HL-60/S4 (cell line): Measurements from ENCODE around the gene DUSP2.

Experiments
- in situ Hi-C: fragments of 300-500 bp; cut with MboI; formaldehyde crosslinking; loops from 2 replicates; pipeline ENCODE4 v1.14.3; 2022; ENCODE audit warnings: low sequenced_read_pairs

Gene DUSP2

DNA sequence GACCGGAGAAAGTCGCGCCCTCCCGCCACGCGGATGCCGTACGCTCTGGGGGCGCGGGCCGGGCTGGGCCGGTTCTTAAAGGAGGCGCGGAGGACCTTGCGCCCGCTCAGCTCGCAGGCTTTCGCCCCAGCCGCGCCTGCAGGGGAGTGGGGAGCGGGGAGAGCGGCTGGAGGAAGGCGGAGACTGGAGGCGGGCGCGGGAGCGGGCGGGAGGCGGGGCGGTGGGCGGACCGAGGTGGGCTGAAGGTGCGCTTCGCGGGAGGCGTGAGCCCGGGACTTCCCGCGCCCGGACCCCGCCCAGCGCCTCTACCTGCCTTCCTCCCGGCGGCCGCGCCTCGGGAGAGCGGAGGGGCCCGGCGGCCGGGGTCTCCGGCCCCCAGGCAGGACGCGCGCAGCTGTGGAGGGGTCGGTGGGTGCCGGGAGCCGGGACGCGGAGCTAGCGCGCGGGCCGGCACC lies 28.8 kb downstream of the DUSP2 start, which contains the start of gene ADRA2B:
ADRA2B (minus strand) TSS at position 148 of the 455 bp plus-strand sequence. CDS start 422 bp downstream, outside the sequence.
- in situ Hi-C loops: loop anchor here (25.0 kb wide), 1 partner anchor 104 kb away; no protein-coding TSS in a partner anchor

DNA sequence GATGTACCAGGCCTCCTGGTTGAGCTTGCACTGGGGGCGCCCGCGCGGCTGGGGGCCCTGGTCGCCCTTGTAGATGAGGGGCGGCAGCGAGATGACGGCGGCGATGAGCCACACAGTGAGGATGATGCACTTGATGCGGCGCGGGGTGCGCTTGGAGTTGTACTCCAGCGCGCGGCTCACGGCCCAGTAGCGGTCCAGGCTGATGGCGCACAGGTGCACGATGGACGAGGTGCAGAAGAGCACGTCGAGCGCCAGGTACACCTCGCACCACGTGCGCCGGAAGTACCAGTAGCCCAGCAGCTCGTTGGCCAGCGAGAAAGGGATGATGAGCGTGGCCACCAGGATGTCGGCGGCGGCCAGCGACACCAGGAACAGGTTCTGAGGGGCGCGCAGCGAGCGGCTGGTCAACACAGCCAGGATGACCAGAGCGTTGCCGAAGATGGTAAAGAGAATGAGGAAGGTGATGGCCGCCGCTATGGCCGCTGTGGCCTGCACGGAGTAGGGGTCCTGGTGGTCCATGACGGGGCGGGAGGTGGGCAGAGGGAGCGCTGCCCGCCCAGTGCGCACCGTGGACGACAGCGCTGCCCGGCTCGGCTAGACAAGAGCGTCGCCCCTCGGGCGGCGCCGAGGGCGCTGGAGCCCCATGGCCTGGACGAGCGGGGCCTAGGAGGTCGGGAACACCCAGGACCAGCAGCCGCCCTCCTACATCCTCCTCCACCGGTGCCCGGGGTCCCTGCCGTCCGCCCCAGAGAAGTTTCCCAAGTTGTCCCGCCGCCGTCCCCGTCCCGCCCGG lies 29.4 kb downstream of the DUSP2 start:
- in situ Hi-C loops: loop anchor here (25.0 kb wide), 1 partner anchor 104 kb away; no protein-coding TSS in a partner anchor

DNA sequence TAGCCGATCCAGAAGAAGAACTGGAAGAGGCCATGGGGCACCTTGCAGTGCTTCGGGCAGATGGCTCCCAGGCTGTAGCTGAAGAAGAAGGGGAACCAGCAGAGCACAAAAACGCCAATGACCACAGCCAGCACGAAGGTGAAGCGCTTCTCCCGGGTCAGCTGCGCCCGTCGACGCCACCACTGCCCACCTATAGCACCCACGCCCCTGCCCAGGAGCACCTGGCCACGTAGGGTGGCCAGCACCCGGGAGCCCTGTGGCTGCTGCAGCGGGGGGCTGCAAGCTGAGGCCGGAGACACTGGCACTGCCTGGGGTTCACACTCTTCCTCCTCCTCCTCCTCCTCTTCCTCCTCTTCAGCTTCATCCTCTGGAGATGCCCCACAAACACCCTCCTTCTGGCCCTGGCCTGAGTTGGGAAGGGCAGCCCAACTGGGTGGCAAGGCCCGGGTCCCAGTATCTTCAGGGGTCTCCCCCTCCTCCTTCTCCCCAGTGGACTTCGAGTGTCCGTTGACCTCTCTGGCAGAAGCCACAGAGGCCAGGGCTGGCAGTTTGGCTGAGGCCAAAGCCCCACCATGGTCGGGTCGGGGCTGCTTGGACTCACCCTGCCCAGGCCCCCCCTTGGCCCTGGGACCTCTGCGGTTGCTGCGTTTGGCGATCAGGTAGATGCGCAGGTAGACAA lies 30.2 kb downstream of the DUSP2 start:
- in situ Hi-C loops: loop anchor here (25.0 kb wide), 1 partner anchor 103 kb away; no protein-coding TSS in a partner anchor

DNA sequence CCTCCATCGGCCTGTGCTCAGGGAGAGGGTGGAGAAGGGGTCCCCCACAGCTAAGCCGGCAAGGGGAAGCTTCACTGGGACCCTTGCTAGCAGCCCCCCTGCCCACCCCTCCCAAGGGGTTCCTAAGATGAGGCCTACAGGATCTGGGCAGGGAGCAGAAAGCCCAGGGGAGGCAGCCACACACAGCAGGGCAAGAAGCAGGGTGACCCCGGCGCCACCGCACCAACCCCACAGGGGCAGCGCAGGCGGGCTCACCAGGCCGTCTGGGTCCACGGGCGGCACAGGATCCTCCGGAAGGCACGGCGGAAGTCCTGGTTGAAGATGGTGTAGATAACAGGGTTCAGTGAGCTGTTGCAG lies 30.7 kb downstream of the DUSP2 start:
- in situ Hi-C loops: loop anchor here (25.0 kb wide), 1 partner anchor 102 kb away; no protein-coding TSS in a partner anchor

DNA sequence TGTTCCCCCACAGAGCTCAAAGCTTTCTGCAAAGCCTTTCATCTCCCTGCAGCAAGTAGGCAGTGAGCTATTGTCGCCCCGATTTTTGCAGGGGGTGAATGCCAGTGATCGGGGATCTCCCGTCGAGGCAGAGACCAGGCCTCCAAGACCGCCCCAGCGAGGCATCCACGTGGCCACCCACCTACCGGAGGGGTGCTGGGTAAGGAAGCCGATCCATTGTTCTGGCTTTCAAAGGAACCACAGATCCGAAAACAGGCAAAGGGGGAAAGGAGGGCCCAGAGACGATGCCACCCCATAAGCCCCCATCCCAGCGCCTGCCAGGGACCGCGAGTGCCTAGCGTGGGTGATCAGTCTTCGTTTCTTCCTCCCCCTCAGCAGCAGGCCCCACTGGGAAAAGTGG lies 31.3 kb downstream of the DUSP2 start:
- in situ Hi-C loops: loop anchor here (25.0 kb wide), 1 partner anchor 102 kb away; no protein-coding TSS in a partner anchor

DNA sequence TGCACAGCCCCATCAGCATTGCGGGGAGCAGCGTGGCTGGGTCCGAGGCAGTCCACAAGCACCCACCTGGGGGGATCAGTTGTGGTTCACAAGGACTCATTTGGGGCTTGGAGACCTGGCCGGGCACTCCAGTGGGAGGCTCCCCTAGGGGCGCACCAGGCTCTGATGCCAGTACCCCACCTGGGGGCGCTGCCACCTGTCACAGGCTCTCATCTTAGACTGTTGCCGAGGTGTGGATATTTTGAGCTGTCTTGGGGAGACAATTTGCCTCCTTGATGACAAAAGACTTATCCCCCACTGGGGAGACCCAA lies 31.9 kb downstream of the DUSP2 start:
- in situ Hi-C loops: loop anchor here (25.0 kb wide), 1 partner anchor 101 kb away; no protein-coding TSS in a partner anchor

DNA sequence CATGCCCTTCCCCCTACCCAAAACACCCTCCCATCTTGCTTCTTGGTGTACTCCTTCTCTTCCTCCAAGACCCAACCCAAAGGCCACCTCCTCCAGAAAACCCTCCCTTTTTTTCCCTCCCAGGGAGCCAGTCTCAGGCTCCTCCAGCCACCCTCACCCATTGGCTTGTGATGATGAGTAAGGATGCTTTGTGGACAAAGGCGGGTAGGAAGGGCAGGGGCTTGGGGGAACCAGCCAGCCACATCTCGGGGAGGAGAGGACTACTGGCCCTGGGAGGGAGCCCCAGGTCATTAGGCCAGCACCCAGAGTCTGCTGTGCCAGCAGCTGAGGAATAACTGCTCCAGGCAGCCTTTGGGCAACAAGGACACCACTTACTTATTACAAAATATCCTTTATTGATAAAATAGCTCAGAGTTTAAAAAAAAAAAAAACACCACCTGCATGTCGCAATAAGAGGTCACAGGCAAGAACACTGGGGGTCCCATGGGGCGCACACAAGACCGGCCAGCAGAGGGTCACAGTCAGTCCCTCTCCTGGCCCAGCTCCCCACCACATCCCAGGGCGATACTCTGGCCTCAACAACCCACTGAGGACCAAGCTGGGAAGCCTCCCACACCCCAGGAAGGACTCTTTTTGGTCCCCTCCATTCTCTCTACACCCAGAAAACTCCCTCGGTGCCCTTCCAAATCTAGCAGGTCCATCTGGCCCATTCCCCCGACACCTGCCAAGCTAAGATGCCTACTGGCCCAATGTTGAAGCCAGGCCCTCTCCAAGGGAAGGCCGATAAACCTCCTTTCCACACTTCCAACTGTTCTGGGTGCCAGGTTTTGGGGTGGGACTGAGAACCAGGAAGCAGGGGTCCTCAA lies 32.5 kb downstream of the DUSP2 start:
- in situ Hi-C loops: loop anchor here (25.0 kb wide), 1 partner anchor 100 kb away; no protein-coding TSS in a partner anchor

DNA sequence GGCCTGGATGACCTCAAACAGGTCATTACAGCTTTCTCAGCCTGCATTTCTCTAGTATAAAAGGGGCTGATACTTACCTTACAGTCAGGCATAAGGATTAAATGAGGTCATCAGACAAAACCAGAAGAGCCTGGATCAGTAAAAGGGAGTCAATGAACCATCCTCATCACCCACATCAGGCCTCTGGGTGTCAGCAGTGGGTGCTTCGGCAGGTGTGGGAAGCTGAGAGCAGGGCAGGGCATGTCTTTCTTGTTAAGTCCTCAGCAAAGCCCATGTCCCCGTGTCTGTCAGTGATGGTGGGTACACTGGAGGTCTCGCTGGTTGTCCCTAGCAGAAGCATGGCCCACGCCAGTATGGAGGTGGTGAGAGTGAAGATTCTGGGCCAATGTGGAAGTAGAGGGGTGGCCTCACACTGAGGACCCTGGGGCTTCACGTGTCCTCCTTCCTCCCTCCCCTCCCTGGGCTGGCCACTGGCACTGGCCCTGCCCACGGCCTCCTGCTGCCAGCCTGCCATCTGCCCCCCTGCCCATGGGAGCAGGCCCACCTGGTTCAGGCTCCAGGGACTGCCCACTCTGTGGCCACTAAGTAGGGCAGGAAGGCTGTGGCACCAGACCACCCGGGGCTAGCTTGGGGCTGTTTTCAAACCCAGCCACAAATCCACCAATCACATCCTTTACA lies 33.3 kb downstream of the DUSP2 start:
- in situ Hi-C loops: loop anchor here (25.0 kb wide), 1 partner anchor 100 kb away; no protein-coding TSS in a partner anchor

DNA sequence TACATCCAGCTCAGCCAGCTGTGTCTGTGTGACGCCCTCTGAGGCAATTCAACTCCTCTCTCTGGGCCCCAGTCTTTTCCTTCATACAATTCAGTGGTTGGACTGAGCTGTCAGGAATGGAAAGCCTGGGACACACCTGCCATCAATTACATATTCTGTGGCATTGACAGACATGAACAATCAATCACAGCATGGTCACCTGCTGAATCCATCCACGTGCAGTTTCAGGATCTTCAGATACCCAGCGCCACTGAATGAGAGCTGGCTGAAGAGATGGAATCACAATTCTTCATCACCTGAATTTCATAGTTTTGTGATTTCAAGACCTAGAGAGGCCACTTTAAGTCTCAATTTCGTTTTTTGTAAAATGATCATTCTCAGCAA lies 34.0 kb downstream of the DUSP2 start:
- in situ Hi-C loops: loop anchor here (25.0 kb wide), 1 partner anchor 99 kb away; no protein-coding TSS in a partner anchor

DNA sequence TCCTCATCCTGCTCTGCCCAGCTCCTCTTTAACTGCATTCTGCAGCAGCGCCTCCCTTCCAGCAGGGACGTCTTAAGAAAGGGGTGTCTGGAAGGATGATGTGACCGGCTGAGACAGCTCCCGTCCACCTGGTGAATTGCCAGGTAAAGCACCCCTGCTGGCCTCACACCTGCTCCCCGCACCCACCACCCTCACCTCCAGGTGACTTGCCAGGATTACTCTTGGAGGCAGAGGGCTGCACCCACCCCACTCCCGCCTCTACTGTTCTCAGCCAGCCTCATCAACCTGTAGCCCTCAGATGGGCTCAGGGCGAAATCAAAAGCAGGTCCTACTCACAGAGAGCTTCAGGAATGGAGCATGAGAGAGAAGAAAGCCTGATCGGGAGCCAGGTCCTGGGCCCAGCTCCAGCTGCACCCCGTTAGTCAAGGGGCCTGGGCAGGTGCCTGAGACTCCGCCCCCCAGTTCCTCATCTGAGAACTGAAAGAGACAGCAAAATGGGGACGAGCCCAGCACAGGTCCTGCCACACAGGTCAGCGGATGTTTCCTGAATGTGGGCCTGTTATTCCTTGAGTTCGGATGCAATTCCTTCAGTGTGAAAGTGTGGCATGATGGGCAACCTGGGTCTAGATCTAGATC lies 34.5 kb downstream of the DUSP2 start:
- in situ Hi-C loops: loop anchor here (25.0 kb wide), 1 partner anchor 98 kb away; no protein-coding TSS in a partner anchor

DNA sequence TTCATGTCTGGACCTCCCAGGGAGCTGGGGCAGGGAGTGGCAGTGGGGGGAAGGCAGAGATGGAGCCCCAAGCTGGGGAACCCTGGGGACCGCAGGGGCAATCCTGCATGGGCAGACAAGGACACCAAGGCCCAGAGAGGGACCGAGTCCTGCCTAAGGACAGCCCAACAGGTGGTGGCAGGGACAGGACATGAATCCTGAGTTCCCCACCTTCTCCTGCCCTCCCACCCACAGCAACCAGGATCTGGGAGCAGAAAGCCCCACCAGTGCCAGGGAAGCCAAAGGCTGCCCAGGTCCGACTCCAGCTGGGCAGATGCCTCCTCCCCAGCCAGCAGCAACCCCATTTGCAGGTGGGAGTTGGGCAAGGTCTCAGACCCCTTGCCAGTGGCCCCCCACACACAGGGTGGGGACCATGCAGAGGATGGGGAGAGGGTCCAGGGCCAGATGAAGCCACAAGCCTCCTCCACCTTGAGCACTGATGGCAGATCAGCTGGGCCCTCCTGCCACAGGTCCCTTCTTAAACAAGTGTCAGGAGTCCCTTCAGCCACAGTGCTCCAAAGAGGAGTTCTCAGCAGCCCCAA lies 35.2 kb downstream of the DUSP2 start:
- in situ Hi-C loops: loop anchor here (25.0 kb wide), 1 partner anchor 98 kb away; no protein-coding TSS in a partner anchor

DNA sequence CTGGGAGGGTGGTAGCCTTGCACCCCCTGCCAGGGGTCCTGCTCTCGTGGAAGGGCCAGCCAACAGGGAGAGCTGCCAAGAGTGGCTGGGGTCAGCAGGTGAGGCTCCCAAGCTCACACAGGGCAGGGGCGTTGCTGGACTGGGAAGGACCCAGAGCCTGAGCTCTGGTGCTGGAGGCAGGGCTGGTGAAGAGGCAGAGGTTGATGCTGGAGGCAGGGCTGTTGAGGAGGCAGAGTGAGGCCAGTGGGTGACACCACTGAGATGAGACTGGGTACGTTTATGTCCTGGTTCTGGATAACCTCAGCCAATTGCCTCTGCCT lies 35.9 kb downstream of the DUSP2 start:
- in situ Hi-C loops: loop anchor here (25.0 kb wide), 1 partner anchor 97 kb away; no protein-coding TSS in a partner anchor

DNA sequence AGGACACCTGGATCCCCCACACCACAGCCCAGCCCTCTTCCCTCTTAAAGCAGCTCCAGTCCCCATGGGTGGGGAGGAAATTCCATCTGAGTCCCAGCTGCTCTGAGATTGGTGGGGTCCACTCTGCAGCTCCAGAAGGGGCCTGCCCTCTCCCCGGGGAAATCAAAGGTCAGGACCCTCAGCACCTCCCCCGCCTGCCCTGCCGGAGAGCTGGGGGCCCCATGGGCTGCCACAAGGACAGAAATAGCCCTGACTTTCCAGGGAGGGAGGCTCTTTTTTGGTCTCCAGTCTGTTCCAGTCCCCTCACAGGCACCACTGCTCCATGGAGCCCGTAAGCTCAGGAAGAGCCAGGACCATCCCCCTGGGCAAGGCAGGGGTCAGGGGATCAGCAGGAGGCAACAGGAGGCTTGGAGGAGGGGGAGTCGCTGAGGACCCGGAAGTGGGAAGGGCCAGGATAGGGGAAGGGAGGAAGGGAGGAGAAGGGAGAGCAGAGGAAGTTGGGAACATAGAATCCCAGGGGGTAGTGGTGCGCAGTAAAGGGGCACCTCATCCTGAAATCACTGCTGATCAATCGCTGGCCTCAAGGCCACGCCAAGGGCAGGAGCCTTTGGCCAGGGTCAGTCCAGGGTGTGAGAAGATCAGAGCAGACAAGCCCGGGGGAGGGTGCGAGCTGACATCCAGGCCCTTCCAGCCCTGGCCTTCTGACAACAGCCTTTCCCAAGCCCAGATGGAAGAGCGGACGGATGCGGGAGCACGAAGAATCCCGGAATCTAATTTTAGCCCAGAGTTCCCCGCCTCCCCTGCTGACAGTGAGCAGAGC lies 36.5 kb downstream of the DUSP2 start:
- in situ Hi-C loops: loop anchor here (25.0 kb wide), 1 partner anchor 96 kb away; no protein-coding TSS in a partner anchor

DNA sequence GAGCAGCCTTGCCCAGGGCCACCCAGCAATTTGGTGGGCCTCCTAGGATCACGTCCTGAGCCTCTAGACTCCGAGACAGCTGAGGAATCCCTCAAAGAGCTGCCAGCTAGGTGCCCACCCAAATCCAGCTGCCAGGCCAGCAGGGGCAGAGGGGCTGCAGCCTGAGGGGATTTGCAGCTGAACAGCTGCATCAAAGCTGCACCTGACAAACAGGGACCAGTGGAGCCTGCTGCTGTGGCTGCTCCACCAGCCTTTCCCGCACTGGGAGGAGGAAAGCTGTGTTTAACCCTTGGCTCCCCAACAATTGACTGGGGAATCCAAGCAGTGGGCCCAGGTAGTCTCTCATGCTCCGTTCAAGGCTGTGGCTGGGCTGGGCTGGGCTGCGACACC lies 37.1 kb downstream of the DUSP2 start:
- in situ Hi-C loops: loop anchor here (25.0 kb wide), 1 partner anchor 96 kb away; no protein-coding TSS in a partner anchor

DNA sequence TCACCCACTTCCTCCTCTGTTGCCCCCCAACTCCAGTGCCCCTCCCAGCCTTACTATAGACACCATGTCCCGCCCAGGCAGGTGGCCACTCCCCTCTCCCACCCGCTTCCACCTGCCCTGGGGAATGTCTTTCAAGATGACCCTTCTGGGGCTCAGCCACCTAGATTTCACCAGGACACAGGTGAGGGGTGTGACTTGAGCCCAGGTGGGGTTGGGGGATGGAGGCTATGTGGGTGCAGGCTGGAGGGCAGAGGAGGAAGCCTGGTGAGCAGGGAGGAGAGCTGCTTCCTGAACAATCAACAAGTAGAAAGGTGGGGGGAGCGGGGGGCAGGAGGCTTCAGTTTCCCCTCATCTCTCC lies 37.6 kb downstream of the DUSP2 start:
- in situ Hi-C loops: loop anchor here (25.0 kb wide), 1 partner anchor 95 kb away; no protein-coding TSS in a partner anchor

DNA sequence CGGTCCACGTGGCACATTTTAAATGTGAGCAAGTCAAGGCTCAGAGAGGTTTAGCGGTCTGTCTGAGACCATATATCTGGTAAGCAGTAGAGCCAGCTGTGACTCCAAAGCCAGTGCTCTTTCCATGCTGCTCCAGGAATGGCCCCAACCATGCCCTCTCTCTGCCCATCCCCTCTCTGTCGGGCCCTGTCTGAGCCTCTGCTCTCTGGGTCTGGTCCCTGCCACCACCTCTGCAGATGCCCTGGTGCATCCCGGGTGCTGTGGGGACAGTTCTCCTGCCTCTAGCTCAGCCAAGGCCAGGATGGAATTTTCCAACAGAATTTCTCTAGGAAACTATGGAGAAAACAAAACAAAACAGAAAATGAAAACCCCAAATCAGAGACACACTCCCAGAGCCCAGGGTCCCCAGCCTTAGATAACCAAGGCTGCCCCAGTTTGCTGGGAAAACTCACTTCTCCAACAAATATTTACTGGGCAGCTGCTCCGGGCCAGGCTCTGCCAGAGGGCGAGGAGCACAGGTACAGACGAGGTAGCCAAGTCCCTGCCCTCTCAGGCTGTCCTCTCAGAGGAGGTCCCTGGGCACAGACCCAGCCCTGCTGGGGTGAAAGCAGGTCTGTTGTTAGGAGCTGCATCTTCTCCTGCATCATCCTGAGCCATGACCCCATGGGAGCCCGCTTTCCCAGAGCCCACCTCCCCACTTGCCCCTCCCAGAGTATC lies 38.1 kb downstream of the DUSP2 start:
- in situ Hi-C loops: loop anchor here (25.0 kb wide), 1 partner anchor 95 kb away; no protein-coding TSS in a partner anchor

DNA sequence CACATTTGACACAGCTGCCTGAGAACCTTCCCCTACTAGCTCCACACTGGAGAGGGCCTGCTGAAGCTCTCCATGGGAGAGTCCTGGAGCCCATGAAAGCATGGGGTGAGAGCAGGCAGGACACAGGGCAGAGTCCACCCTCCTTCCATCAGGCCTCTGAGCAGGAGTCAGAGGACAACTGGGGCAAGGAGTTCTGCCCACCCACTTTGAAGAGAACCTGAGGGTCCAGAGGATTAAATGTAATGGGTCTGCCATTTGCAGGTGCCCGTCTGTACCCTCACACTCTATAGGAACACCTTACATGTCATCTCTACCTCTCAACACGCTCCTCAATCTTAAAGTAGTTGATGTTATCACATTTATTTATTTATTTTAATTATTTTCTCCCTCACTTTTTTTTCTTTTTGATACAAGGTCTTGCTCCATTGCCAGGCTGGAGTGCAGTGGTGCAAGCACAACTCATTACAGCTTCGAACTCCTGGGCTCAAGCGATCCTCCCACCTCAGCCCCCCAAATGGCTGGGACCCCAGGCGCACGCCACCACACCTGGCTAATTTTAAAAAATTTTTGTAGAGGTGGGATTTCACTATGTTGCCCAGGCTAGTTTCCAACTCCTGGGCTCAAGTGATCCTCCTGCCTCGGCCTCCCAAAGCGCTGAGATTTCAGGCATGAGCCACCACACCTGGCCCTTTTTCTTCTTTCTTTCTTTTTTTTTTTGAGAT lies 39.1 kb downstream of the DUSP2 start:
- in situ Hi-C loops: loop anchor here (25.0 kb wide), 1 partner anchor 94 kb away; no protein-coding TSS in a partner anchor
